HuH-7.5 (cell line): ENCODE measurements around the gene KEAP1.
"Not testable (repeated sequence)": the region's sequence is repeated elsewhere in the genome, so short reads cannot be mapped to it uniquely, and the experiment has no call there.

Experiments used
- DNase-seq: peaks from one replicate; pipeline ENCODE4 v3.0.0; 2011; ENCODE audit warnings: low spot score

KEAP1 gene

DNA sequence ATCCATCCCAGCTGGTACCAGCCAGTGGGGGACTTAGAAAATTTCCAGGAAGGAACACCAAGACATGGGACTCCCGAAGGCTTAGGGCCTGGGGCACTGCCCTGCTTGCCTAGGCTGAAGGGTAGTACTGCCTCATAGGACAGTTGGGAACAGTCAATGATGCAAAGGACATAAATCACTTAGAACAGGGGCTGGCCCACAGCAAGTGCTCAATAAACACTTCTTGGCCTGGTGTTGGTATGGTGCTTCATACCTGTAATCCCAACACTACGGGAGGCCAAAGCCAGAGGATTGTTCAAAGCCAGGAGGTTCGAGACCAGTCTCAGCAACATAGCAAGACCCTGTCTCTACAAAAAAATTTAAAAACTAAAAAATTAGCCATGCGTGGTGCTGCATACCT lies 5.8 kb downstream of the KEAP1 start:
- no peak for DNase-seq

DNA sequence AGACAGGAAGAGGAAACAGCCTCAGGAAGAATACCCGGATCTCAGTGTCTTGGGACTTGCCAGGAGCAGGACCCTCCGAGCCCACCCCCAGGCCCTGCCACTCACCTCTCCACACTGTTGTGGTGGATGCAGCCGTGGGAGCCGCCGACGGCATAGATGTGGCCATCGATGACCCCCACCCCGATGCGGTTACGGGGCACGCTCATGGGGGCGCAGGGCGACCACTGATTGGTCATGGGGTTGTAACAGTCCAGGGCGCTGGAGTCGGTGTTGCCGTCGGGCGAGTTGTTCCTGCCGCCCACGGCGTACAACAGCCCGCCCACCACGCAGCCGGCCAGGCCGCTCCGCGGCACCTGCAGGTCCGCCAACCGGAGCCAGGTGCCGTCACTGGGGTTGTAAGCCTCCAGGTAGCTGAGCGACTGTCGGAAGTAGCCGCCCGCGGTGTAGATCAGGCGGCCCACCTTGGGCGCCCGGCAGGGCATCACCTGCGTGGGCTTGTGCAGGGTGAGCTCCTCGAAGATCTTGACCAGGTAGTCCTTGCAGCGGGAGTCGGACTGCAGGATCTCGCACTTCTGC lies 11.6 kb downstream of the KEAP1 start:
- no peak for DNase-seq

DNA sequence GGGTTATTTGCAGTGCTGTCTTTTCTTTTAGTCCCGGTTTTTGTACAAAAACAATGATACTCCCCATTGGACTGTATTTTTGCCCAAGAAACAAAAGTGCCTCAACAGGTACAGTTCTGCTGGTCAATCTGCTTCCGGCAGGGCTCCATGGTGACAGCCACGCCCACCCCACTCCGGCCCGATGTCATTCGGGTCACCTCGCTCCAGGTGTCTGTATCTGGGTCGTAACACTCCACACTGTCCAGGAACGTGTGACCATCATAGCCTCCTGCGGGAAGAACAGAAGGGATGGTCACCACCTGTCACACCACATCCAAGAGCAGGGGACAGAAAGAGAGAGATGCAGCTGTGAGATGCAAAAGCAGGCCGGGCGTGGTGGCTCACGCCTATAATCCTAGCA lies 16.6 kb downstream of the KEAP1 start:
- peak; percentile 2 for DNase-seq

DNA sequence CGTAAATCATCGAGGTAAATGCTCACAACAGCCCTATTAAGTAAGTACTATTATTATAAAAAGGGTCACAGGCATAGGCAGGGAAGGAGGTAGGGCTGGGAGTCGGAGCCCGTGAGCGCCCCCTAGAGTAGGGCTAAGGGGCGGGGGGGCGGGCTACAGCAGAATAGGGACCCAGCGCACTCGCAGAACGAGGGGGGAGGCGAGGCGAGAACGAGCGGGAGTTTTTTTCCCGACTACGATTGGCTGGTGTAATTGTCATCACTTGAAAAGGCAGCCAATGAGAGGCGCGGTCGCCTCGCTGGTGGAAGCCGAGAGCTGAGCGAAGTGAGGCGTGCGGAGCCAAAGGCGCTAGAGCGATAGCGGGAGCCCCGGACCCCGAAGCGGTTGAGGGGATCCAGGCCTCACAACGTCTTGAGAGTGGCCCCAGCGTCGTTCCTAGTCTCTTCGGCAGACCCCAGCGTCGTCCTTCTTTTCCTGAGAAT lies 24.2 kb downstream of the KEAP1 start:
- DNase-seq, result no peak

DNA sequence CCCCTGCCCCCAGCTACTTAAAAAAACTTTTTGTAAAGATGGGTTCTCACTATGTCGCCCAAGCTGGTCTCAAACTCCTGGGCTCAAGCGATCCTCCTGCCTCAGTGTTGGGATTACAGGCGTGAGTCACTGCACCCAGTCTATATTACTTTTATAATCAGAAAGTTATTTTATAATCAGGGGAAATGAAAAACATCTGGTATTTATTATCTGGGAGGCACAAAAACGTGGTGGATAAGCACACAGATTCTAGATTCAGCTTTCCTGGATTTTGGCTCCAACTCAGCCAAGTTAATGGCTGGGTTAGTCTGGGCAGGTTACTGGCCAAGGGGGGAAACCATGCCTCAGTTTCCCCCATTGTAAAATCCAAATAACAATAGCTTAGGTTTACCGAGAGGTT lies 24.7 kb downstream of the KEAP1 start:
- no peak for DNase-seq

DNA sequence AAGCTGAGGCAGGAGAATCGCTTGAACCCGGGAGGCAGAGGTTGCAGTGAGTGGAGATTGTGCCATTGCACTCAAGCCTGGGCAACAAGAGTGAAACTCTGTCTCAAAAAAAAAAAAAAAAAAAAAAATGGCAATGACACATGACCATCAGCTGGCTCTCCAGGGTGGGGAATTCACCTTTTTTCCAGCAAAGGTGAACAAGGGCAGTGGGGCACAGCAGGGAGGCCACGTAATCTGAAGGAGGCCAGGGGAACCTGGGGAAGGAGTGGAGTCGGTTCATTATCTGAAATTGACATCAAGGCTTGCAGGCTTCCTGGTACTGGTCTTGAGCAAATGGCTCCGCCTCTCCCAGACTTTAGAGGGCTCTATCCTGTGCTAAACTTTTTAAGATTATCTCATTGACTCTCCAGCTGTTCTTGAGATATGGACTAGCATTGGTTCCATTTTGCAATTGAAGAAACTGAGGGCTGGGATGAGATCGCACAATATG lies 28.1 kb downstream of the KEAP1 start:
- no peak for DNase-seq

DNA sequence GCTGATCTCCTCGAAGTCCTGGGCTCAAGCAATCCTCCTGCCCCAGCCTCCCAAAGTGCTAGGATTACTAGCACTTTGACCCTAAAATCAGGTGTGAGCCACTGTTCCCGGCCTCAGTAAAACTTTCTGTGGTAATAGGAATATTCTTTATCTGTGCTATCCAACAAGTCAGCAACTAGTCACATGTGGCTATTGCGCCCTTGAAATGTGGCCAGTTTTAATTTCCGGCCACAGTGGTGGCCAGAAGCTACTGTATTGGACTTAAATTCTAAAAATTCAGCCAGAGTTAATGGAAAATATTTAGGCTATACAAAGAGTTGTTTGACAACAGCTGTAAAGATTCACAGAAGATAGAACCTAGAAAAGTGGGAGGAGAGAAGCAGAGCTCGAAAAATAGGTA lies 30.0 kb downstream of the KEAP1 start:
- DNase-seq, result no peak

DNA sequence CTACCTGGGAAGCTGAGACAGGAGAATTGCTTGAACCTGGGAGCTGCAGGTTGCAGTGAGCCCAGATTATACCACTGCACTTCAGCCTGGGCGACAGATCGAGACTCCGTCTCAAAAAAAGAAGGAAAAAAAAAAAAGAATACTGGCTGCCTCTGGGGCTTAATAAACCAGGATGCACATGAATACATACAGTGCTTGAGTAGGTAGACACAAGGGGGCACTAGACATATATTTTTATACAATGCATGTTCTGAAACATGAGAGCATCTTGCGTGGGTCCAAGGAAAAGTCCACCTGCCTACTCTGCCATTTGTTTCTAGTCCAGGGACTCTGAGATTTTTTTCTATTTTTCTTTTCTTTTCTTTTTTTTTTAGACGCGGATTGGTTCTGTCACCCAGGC lies 31.2 kb downstream of the KEAP1 start:
- DNase-seq, result peak; percentile 66

DNA sequence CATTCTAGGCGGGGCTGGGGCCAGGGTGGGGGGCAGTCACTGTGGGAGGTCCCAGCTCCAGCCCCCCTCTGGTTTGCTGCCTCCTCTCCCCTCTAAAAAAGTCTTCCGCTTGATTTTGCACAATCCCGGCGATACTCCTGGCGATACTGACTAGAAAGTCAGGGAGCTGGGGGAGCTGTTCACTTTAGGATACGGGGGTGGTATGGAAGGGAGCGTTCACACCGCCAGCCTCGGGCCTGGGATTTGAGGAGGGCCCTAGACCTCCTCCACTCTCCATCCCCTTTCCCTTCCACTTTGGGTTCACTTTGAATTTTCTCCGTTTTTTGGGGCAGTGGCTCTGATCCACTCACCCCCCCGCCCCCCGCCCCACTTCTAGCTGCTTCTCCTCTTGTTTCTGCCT lies 35.0 kb downstream of the KEAP1 start:
- DNase-seq, result no peak

DNA sequence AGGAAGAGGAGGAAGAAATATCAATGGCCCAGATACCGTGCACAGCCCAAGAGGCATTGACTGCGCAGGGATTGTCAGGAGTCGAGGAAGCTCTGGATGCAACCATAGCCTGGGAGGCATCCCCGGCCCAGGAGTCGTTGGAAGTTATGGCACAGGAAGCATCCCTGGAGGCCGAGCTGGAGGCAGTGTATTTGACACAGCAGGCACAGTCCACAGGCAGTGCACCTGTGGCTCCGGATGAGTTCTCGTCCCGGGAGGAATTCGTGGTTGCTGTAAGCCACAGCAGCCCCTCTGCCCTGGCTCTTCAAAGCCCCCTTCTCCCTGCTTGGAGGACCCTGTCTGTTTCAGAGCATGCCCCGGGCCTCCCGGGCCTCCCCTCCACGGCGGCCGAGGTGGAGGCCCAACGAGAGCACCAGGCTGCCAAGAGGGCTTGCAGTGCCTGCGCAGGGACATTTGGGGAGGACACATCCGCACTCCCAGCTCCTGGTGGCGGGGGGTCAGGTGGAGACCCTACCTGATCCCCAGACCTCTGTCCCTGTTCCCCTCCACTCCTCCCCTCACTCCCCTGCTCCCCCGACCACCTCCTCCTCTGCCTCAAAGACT lies 36.0 kb downstream of the KEAP1 start:
- DNase-seq, result no peak

DNA sequence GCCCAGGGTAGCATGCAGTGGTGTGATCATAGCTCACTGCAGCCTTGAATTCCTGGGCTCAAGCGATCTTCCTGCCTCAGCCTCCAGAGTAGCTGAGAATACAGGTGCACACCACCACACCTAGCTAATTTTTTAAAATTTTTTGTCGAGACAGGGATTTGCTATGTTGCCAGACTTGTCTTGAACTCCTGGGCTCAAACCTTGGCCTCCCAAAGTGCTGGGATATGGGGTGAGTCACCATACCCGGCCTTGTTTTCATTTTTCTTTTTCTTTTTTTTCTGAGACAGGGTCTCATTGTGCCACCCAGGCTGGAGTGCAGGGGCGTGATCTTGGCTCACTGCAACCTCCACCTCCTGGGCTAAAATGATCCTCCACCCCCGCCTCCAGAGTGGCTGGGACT lies 38.7 kb downstream of the KEAP1 start:
- DNase-seq, result no peak

DNA sequence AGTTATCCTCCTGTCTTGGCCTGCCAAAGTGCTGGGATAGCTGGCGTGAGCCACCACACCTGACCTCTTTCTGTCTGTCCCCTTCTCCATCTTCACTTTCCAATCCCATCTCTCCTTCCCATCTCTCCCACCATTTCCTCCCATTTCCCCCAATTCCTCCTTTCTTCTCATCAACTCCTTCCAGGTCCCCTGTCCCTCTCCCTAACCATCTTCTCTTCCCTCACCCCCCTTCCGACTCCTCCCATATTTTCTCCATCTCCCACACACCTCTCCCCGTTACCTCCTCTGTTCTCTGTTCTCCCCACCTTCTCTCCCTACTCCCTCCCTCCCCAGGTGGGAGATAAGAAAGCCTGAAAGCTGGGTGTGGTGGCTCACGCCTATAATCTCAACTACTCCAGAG lies 40.6 kb downstream of the KEAP1 start:
- DNase-seq, result no peak

DNA sequence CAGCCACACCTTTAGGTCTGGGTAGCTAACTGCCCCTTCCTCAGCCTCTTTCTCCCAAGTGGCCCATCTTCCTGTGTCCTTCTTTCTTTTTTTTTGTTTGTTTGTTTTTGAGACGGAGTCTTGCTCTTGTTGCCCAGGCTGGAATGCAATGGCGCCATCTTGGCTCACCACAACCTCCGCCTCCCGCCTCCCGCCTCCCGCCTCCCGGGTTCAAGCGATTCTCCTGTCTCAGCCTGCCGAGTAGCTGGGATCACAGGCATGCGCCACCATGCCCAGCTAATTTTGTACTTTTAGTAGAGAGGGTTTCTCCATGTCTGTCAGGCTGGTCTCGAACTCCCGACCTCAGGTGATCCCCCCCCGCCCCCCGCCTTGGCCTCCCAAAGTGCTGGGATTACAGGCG lies 41.1 kb downstream of the KEAP1 start:
- not testable (repeated sequence) for DNase-seq

DNA sequence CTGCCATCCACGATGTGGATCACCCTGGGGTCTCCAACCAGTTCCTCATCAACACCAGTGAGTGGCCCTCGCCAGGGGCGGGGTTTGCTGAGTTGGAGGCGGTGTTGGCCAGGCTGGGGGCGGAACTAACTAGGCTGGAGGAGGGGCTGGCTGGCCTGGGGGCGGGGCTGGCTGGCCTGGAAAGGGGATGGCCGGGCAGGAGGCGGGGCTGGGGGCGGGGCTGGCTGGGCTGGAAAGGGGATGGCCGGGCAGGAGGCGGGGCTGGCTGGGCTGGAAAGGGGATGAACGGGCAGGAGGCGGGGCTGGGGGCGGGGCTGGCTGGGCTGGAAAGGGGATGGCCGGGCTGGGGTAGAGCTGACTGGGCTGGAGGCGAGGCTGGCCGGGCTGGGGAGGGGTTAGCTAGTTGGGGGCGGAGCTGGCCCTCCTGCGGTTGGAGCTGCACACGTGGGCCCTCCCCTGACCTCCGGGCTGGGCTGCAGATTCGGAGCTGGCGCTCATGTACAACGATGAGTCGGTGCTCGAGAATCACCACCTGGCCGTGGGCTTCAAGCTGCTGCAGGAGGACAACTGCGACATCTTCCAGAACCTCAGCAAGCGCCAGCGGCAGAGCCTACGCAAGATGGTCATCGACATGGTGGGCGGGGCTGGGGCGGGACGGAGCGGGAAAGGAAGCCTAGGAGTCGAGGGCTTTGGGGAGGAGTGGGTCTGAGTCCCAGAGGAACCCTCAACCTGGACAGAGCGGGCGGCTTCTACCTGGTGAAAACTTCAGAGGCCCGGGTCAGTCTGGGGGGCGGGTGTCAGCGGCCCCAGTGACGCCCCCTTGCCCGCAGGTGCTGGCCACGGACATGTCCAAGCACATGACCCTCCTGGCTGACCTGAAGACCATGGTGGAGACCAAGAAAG lies 41.9 kb downstream of the KEAP1 start:
- peak; percentile 87 for DNase-seq

DNA sequence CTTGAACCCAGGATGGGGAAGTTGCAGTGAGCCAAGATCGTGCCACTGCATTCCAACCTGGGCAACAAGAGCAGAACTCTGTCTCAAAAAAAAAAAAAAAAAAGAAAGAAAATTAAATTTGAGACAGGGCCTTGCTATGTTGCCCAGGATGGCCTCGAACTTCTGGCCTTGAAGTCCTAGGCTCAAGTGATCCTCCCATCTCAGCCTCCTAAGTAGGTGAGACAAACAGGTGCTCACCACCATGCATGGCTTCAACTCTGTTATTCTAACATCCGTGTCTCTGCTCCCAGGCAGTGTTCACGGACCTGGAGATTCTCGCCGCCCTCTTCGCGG lies 42.5 kb downstream of the KEAP1 start:
- no peak for DNase-seq

DNA sequence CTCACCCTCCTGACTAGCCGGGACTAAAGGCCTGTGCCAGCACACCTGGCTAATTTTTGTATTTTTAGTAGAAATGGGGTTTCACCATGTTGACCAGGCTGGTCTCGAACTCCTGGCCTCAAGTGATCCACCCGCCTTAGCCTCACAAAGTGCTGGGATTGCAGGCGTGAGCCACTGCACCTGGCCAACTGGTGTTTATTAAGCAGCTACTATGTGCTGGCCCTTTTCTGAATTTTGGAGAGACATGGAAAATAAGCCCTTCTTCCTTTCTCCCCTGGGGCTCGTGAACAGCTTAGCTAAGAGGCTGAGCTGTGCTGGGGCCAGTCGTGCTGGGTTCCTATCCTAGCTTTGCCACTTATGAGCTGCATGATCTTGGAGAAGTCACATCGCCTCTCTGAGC lies 44.4 kb downstream of the KEAP1 start:
- not testable (repeated sequence) for DNase-seq

DNA sequence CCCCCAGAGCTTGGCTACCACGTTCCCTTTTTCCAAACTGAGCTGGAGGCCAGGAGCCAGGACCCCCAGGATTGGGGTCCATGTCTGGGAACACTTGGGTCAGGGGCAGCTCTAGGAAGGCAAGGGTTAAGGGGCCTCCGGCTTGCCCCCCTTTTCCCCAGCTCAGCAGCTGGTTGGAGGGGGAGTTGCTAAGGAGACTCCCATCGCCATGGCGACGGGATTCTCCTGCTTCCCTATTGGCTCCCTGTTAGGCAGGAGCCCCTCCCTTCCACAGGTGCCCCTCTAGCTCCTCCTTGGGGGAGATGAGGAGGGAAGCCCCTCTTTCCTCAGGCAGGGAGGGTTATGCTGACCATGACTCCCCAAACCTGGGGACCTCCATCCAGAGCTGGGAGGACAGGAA lies 48.9 kb downstream of the KEAP1 start:
- DNase-seq, result no peak

DNA sequence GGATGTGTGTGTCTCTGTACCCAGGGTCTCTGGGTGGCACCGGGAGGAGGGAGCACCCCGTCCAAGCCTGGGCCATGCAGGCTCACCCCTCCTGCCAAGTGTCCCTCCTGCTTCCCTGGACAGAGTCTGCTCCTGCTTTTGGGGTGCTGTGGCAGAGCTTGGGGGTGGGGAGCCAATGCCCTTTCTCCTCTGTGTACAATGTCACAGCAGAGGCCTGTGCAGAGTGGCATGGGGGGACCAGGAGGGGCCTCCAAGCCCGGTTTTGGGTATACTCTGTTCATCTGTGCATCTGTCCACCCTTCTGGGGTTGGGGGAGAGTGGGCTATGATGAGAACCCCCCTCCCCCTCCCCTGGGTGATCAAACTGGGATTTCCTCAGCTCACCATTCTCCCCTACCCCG lies 49.3 kb downstream of the KEAP1 start:
- DNase-seq, result no peak

DNA sequence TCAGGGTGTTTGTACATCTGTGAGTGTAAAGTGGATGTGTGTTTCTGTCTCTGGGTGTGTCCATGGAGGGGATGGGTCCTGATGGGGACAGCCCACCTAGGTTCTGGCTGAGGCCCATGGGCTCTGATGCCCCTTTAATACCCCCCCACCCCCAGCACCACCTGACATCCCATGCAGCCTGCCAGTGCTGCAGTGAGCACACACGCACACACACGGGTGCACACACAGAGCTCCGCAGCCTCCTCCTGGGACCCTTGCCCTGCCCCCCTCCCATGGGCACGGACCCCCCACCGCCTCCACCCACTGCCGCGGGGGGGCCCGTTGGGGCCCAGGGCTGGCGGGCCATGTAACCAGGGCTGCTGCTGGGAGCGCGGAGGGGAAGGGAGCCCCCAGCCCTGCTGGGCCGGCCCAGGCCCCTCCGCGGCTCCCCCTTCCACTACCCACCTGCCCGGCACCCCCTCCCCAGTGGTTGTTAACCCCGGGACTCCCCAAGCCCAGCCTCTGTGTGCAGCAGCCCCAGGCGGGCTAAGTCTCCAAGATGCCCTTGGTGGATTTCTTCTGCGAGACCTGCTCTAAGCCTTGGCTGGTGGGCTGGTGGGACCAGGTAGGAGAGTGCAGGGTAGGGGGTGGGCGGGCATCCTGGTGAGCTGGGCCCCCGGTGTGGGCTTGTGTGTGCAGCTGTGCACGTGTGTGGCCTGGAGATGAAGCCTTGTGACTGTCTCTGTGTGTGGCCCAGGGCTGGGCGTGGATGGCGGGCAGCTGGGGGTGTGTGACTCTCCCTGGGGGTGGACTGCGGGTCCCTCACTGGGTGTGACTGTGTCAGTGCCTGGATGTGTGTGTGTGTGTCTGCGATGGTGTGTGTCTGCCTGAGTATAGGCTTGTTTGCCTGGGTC lies 50.2 kb downstream of the KEAP1 start:
- no peak for DNase-seq

DNA sequence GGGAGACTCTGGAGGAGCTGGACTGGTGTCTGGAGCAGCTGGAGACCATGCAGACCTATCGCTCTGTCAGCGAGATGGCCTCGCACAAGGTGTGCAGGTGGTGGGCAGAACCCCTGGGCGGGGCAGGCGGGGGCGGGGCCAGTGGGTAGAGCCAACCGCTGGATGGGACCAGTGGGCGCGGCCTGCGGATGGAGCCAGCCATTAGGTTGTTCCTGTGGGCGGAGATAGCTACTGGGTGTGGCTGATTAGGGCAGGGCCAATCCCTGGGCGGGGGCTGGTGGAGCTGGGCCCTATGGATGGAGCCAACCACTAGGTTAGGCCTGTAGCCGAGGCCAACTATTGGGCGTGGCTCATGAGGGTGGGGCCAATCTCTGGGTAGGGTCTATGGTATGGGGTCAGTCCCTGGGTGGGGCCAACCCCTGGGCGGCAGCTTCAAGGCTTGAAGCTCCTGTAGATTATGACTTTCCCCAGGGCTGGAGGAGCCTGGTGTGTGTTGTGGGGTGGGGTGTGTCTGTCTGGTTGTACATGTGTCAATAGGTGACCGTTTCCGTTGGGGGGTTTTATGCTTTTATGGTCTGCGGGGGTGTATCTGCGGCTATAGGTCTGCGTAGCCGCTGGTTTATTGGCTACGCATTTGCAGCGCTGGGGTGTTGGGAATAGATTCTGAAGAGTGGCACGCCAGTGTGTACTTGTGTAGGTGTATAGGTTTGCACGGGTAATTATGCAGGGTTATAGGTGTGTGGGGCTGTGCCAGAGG lies 52.1 kb downstream of the KEAP1 start:
- no peak for DNase-seq

DNA sequence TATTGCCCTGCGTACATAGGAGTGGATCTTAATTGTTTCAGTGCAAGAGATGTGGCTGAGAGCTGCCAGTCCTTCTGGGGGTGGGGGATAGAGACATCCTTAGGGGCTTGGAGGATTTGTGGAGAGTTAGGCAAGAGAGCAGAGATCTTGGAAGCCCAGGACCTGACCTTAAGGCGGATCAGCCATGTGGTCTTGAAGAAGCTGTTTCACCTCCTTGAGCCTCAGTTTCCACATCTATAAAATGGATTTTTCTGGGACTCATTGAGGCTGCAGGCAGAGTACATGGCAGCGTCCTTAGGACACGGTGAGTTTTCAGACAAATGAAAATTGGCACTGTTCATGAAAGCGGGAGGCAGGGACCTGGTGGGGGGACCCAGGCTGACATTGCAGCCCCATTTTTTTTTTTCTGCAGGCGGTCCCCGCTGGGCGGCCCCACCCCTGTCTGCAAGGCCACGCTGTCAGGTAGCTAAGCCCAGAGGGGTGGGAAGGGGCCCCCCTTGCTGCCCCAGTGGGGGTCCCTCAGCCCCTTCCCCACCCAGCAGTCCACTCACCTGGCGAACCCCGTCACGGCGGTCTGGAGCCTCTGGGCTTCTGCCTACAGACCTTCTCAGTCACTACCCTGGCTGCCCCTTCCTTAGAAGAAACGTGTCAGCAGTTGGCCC lies 52.8 kb downstream of the KEAP1 start:
- no peak for DNase-seq
